Retinal pigment epithelial cell (primary cell): Measurements from ENCODE around the gene VPS13A.

Experiments
- DNase-seq: peaks from one replicate; pipeline ENCODE4 v3.0.0-alpha.2; 2010; ENCODE audit warnings: low read depth
- H3K4me3 ChIP-seq: 2 replicates; pipeline ENCODE4 v1.5.1; 2011; ENCODE audit warnings: mild to moderate bottlenecking, low read length, control low read depth, moderate library complexity
- TF ChIP-seq, protein P1 (sequence below): conservative IDR thresholded peaks from 2 replicates; pipeline ENCODE4 v1.5.1; 2011; ENCODE audit warnings: low read depth, low read length, control low read depth, inconsistent platforms

Gene VPS13A

DNA sequence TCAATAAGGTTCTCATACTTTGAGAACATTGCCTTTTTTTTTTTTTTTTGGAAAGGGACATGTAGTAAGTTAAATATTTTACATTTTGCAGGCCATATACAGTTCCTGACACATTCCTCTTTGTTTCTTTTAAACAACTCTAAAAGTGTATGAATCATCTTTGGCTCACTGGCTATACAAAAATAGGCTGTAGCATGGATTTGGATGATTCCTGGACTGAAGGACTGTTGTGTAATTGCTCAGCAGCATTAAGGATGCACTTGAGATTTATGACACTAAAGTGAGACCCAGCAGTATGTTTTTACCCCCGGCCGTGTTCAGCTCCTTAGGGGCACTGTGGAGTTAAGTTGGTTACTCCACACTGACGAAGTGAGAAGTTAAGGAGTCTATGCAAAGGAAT, 41.3 kb downstream of the VPS13A start:
- TF ChIP-seq, protein P1, sequence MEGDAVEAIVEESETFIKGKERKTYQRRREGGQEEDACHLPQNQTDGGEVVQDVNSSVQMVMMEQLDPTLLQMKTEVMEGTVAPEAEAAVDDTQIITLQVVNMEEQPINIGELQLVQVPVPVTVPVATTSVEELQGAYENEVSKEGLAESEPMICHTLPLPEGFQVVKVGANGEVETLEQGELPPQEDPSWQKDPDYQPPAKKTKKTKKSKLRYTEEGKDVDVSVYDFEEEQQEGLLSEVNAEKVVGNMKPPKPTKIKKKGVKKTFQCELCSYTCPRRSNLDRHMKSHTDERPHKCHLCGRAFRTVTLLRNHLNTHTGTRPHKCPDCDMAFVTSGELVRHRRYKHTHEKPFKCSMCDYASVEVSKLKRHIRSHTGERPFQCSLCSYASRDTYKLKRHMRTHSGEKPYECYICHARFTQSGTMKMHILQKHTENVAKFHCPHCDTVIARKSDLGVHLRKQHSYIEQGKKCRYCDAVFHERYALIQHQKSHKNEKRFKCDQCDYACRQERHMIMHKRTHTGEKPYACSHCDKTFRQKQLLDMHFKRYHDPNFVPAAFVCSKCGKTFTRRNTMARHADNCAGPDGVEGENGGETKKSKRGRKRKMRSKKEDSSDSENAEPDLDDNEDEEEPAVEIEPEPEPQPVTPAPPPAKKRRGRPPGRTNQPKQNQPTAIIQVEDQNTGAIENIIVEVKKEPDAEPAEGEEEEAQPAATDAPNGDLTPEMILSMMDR: no peak
- no peak for DNase-seq
- H3K4me3 ChIP-seq: no peak overlapping the region

DNA sequence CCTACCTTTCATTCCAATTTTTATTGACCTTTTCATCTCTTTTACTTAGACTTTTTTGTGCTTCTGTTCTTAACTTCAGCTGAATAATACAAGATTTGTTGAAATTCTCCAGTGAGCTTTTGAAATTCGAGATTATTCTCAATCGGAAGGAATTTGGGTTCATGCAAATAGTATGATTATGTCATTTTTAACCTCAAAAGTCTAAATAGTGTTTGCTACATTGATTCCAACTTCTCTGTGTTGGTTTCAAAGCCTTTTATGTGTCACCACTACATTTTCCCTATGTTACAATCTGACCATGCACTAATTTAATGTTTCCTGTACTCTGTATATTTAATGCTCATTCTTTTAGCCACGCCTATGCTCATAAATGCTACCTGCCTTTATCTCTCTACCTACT, 44.1 kb downstream of the VPS13A start:
- TF ChIP-seq, protein P1: no peak
- no peak overlapping the region for H3K4me3 ChIP-seq
- DNase-seq: no peak

DNA sequence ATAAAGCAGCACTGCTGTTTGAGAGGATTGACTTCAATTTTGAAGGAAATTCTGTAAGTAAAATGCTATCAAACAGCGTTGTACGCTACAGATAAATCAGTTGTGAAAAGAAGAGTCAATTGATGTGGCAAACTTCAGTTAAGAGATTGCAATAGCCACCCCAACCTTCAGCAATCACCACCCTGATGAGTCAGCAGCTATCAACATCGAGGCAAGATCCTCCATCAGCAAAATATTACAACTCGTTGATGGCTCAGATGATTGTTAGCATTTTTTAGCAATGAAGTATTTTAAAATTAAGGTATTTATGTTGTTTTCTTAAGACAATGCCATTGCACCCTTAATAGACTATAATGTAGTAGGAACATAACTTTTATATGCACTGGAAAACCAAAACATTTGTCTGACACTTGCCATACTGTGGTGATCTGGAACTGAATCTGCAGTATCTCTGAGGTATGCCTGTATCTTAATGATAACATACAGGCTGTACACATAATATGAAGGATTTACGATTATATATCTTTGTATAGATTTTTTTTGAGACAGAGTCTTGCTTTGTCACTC, 47.5 kb downstream of the VPS13A start:
- H3K4me3 ChIP-seq: no peak overlapping the region
- no peak for DNase-seq
- TF ChIP-seq, protein P1: no peak

DNA sequence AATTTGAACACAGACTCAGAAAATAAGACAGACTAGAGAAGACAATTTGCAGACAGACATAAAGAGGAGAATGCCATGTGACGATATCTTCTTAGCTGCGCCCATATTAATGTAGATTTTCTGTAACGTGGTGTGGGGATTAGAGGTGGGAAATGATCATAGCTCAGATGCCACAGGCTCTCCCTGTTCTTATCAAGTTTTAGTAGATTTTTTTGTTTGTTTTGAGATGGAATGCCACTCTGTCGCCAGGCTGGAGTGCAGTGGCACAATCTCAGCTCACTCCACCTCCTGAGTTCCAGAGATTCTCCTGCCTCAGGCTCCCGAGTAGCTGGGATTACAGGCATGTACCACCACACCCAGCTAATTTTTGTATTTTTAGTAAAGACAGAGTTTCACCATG, 59.4 kb downstream of the VPS13A start:
- TF ChIP-seq, protein P1: no peak
- H3K4me3 ChIP-seq: no peak overlapping the region
- no peak for DNase-seq

DNA sequence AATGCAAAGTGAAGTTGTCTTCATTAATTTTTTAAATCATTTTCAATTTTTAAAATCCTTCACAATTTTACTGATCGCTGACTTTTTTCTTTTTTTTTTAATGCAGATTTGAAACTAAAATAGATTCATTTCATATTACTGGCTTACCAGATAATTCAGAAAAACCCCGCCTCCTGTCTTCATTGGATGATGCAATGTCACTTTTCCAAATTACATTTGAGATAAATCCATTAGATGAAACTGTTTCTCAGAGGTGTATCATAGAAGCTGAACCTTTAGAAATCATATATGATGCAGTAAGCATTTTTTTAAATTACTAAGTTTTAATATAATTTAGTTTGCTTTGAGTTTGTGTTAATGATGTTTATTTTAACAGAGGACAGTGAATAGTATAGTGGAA, 60.6 kb downstream of the VPS13A start:
- TF ChIP-seq, protein P1: no peak
- H3K4me3 ChIP-seq: no peak overlapping the region
- no peak for DNase-seq

DNA sequence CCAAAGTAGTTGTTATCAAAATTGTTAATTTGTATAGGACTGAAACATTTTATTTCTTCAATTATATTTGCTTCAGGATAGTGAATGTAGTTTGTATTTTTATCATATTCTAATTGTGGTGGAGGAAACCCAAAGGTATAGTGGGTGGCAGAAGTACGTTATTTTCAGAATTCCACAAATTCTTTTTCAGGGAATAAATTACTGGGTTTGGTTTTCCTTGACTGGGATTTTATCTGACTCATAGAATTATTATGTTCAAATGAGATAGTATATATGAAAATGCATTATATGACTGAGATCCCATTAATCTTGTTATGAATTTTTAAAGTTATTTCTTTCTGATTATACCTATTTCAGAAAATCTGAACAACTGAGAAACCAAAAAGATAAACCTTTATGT, 73.7 kb downstream of the VPS13A start:
- no peak for DNase-seq
- TF ChIP-seq, protein P1: no peak
- H3K4me3 ChIP-seq: no peak overlapping the region

DNA sequence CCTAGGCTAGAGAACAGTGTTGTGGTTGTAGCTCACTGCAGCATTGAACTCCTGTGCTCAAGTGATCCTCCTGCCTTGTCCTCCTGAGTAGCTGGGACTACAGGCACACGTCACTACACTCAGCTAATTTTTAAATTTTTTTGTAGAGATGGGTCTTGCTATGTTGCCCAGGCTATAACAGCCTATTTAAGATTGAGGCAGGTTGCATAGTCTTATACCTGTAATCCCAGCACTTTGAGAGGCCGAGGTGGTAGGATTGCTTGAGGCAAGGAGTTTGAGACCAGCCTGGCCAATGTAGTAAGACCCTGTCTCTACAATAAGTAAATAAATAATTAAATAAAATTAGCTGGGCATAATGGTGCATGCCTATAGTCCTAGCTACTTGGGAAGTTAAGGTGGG, 79.9 kb downstream of the VPS13A start:
- TF ChIP-seq, protein P1: no peak
- no peak overlapping the region for H3K4me3 ChIP-seq
- no peak for DNase-seq
